IPS-11a (cell line): ENCODE measurements around the gene PDGFC.

Experiments
- H3K4me3 ChIP-seq: one replicate; pipeline ENCODE4 v1.5.1; 2013; ENCODE audit warnings: low read depth, low read length, control low read depth

Gene PDGFC

DNA sequence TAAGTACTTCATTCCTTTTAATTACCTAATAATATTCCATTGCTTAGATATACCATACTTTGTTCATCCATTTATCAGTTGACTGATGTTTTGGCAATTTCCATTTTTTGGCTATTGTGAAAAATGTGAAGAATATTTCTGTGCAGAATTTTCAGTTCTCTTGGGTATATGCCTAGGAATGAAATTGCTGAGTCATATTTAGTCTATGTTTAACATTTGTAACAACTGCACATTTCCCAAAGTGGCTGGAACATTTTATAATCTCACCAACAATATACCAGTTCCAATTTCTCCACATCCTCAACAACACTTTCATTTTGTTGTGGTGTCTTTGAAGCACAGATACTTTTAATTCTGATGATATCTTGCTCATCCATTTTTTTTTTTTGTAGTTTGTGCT is 215.5 kb downstream of the PDGFC start:
- no peak overlapping the region for H3K4me3 ChIP-seq

DNA sequence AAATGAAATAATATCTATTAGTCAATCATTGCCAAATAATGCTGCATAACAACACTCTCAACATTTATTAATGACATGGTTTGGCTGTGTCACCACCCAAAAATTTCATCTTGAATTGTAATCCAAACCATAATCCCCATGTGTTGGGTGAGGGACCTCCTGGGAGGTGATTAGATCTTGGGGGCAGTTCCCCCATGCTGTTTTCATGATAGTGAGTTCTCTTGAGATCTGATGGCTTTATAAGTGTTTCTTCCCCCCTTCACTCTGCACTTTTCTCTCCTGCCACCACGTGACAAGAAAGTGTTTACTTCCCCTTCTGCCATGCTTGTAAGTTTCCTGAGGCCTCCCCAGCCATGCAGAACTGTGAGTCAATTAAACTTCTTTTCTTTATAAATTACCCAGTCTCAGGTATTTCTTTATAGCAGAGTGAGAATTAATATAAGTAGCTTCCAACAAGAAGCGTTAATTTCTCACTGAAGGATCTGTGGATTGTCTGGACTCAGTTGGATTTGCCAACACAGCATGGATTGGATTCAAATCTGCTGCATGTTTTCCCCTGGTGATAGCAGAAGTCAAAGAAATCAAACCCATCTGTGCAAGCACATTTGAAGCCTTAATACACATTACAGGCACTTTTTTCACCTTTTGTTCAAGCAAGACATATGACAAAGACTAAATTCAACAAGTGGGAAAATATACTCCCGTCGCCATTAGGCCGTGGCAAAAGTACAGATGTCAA is 216.6 kb downstream of the PDGFC start:
- H3K4me3 ChIP-seq, result no peak overlapping the region

DNA sequence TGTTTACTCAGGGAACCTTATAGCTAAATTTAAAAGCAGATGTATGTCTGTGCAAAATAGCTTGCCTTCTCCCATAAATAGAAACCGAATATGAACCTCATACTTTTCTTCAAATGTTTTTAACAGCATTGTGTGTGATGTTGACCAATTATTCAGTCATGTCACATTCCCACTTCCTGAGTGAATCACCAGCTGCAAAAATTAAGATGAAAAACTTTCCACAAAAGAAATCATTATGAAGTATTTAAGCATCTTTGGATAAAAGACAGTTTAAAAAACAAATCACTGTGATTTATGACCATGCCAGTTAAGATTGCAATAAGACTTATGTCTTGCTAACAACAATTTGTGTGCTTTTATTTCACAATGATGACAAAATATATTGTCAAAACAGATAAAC is 220.1 kb downstream of the PDGFC start:
- no peak overlapping the region for H3K4me3 ChIP-seq

DNA sequence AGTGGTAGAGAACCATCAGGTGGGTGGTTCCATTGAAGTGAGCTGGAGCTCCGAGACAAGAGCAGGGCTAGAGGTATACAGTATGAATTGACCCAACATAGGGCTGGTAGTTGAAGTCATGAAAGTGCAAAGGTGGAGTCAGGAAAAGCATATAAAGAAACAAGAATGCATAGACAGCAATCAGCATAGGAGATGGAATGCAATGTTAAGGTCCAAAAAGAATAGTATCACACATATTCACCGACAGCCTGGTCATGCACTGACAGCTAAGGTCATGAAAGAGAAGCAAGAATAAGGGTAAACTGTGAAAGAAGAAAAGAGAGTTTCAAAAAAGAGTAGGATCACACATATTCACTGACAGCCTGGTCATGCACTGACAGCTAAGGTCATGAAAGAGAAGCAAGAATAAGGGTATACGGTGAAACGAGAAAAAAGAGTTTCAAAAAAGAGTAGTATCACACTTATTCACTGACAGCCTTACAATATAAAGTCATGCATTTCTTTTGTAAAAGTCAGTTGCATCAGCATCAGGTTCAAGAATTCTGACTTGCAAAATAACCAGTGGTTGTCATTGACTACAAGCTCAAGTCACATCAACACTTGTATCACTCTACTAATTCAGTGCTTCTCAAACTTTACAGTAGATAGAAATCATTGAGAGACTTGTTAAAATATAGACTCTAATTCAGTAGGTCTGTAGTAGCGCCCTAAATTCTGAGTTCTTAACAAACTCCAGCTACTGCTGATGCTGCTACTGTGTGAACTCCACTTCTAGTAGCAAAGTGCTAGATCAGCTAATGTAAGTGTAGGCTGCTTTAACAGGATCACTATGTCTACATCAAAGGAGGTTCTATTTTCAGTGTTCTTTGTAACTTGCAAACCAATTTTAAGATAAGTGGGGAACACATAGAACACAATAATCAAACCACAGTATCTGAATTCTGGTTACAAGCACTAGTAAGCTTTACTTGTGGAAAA is 221.9 kb downstream of the PDGFC start:
- no peak overlapping the region for H3K4me3 ChIP-seq

DNA sequence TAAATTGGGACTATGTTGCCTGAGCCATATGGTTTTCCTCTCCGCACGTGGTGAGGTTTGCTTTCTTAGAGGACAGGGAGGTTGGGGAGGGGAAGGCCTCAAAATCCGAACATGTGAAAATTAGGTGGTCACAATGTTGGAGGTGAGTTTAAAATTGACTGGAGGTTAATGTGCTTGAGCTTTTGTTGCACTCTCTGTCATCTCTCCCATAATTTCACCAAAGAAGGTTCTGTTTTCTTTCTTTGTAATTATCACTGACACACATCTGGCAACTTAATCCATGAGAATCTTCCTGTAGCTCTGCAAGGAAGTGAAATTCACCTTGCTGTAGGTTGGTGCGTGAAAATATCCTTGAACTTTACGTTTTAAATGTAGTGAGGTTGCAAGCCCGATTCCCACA is 225.5 kb downstream of the PDGFC start:
- H3K4me3 ChIP-seq, result no peak overlapping the region

DNA sequence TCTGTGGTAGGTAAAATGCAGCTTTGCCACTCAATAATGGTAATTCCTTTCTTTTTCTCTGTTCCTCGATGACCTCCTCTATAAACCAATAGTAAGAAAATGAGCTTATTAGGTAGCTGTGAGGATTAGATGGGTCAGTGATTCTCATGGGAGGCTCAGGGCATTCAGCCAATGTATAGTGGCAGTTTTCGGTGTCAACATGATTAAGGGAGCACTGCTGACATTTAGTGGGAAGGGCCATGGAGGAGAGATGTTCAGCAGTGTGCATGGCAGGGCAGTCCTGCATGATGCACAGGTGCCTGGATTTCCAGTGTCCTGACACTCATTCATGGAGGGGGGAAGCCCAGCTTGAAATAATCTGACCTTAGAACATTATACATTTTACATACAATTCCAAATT is 232.8 kb downstream of the PDGFC start:
- H3K4me3 ChIP-seq, result no peak overlapping the region

DNA sequence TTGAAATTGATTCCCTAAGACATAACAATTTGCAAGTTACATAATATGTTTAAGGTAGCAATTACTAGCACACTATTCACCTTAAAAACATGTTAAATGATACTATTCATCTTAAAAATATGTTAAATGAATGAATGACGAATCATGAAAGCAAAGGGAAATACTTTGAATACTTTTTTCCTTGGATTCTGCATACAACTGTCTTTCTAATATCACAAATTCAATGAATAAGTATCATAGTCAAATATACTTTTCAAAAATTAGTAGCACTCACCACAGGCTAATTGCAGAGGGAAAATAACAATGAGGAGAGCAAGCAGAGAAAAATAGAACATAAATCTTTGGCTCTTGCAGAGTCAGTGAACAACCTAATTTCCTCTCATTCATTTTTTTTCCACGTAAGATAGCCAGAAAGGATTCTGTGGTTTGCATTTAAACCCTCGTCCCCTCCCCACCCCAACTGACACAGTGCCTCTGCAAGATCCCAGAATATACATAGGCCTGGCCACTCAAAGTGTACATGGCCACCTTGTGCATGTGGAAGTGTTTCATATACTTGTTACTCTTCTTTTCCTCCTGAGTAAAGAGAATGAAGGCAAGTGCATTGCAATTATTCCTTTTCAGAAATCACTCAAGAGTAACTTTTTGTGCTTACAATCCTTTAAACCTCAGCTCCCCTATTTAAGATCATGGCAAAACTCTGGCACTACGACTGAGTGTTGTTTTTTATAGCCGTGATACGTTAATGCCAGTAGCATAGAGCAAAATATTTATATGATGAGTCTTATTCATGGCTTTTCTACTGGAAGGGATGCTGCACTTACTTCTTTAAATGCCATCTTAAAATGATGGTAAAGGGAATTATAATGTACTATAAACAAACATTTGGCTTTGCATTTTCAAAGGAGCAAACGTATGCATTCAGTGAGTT is 236.4 kb downstream of the PDGFC start:
- H3K4me3 ChIP-seq, result no peak overlapping the region

DNA sequence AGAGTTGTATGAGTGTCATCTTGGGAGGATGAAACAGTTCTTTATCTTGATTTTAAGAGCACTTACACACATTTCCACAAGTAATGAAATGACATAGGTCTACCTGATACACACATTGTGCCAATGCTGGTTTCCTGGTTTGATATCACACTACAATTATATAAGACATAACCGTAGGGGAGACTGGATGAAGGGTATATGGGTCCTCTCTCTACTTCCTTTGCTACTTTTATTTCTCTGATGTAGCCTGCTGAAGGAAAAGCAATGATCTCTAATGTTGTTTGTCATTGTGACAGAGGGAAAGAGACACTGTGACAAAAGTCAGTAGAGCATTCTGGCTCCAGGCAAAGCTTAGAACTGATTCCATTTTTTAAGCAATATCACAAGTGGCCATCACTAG is 238.0 kb downstream of the PDGFC start:
- H3K4me3 ChIP-seq, result no peak overlapping the region

DNA sequence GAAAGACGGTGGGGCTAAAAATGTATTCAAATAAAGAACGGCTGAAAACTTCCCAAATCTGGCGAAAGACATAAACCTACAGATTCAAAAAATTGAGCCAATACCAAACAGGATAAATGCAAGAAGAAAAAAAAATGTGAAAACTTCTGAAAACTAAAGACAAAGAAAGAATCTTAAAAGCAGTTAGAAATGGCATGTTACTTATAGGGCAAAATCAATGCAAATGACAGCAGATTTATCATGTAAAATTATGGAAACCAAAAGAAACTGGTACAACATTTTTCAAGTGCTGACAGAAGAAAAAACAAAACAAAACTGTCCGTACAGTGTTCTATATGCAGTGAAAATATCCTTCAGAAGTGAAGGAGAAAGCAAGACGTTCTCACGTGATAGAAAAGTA is 239.0 kb downstream of the PDGFC start:
- H3K4me3 ChIP-seq, result no peak overlapping the region

DNA sequence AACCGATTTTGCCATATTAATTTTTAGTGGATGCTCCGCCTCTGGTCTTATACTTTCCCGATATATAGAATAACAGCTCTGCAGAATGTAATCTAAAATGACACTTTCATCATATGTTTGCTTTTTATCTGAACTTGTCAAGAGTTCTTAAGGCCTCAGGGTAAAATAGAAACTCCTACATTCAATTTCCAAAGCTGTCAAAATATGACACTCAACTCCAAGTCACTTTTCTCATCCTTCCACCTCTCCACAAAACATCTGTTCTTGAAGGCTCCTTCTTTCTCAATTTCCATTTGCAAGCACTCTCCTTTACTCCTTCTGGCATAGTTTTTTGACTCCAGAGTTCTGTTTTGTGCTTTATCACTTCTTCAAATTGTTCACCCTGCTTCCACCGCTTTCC is 242.2 kb downstream of the PDGFC start:
- no peak overlapping the region for H3K4me3 ChIP-seq

DNA sequence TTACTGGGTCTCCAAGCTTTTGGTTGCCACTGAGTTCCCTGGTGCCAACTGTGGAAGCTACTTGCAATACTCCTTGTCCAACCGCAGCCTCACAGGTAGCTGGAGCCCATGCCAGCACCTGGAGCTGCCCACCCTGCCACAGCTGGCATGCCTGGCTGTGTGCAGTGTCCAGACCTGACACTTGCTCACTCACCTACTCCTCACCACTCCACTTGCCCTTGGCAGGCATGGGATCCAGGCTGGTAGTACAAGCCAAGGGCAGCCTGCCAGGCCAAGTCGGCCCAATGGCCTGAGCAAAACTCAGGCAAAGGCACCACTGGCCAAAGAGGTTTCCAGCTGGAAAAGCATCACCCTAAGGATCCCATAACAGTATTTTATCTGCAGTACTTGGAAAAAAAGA is 246.3 kb downstream of the PDGFC start:
- no peak overlapping the region for H3K4me3 ChIP-seq

DNA sequence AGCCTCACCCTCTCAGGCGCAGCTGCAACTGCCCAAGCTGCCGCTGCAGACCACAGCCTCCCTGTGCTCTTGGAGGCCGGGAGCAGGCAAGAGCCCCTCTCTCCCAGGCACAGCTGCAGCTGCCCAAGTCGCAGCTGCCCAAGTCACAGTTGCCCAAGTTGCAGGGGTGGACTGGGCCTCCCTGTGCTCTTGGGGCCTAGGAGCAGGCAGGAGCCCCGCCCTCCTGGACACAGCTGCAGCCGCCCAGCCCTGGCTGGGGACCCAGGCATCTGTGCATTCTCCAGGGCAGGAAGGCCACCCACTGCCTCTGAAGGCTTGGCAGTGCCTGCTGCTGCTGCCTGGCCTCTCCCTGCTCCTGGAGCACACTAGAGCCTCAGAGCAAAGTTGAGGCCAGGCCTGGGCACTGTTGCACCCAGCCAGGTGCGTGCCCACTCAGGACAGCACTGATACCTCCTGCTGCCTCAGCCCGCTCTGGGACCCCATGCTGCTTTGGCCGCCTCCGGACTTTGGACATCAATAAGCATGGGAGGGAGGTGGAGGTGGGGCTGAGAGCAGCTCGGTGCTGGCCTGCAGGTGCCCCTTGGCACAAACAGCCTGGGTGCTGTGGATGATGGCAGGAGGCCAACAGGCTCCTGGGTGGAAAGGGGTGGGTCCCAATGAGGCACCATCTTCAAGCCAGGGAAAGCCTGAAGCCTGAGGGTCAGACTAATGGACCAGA is 247.5 kb downstream of the PDGFC start:
- no peak overlapping the region for H3K4me3 ChIP-seq

DNA sequence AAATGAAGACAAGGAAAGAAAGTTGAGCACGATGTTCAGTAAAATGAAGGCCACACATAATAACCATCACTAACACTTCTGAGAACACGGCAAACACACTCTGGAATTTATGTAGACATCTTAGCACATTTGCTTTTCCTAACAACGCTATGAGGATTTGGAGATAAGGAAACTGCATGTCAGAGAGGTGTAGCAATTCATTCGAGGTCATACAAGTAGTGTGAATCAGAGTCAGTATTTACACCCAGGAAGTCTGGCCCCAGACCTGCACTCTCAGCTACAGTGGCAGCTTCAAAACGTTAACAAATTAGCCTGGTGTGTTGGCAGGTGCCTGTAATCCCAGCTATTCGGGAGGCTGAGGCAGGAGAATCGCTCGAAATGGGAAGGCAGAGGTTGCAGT is 253.4 kb downstream of the PDGFC start:
- H3K4me3 ChIP-seq, result no peak overlapping the region

DNA sequence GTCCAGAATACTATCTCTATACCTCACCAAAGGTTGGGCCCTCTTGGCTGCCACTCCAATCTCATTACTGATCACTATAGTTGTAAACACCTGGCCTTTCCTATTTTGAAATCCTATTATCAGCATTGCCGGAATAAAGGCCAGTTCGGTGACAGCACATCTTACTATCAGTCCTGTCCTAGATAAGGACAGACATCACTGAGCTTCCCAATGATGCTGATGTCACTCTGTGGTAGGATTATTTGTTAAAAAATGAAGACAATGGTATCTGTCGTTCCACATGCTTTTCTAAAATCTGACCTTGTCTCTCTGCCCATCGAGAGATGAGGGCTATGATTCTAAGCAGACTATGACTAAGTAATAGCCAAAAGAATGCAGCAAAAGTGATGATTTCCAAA is 260.4 kb downstream of the PDGFC start:
- H3K4me3 ChIP-seq, result no peak overlapping the region
